ENCODE results near the gene SLC24A3. TPM values are rescaled to one million over a fixed set of nuclear protein-coding genes. Genes with fewer than 3 reads are reported as not detected.

SLC24A3 gene
- total and polyA plus RNA-seq, 2 of the 13 experiments (the other 11 are each of a cell fraction or from before 2014, with no cell fraction given) = not detected

DNA sequence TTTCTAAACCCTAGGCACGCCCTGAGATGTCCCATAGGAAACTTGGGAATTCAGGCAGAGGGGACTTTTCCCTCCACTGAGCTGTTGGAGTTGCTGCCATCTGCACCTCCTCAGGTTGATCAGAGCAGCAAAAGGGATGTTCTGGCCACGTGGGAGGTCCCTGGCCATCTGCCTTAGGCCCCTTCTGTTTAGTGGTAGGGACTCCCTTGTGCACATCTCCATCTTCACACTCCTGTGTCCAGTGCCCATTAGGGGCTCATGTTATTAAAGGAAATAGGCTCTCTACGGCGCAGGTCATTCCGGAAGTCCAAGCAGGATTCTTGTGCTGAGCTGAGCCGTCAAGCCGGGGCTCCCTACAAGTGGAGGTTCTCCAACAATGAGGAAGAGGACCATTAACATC lies 307.8 kb downstream of the SLC24A3 start:
- Histone ChIP-seq H3K79me2 (ENCODE audit: insufficient read depth, low read length) (no peaks in the 10 kb centered on the region), H4K20me1 (ENCODE audit: insufficient read depth, low read length) (no peaks in the 10 kb centered on the region), H3K9me3 (ENCODE audit: low read length) (no peaks in the 10 kb centered on the region), H3K4me3 (replicated peaks in 1 of 3; ENCODE audit: insufficient read depth in 1 of 3, low read depth in 2 of 3, low read length in 3 of 3) (no peak overlapping the region), H3K27me3 (ENCODE audit: control insufficient read depth in 1 of 2, insufficient read depth in 2 of 2, low read length in 2 of 2) (peaks cover 0 to 4% of the 10 kb centered on the region in 2 experiments; a peak in 1 of 5 replicates), H2AFZ (ENCODE audit: low read length) (no peak overlapping the region), H3K4me2 (ENCODE audit: low read depth, low read length) (no peak overlapping the region), H3K36me3 (replicated peaks in 1 of 2; ENCODE audit: control insufficient read depth in 1 of 2, insufficient read depth in 2 of 2, low read length in 2 of 2) (no peaks in the 10 kb centered on the region), H3K4me1 (ENCODE audit: insufficient read depth, low read length) (no peaks in the 10 kb centered on the region), H3K9ac (ENCODE audit: insufficient read depth, low read depth, low read length) (no peak overlapping the region), H3K27ac (ENCODE audit: extremely low read length, insufficient read depth, low read length) (no peak overlapping the region)
- intact Hi-C loops (cut with micrococcal nuclease; ENCODE audit: unreplicated experiment) (loop anchor here (10.0 kb wide), 1 partner anchor 145 kb away; no protein-coding TSS in a partner anchor), in situ Hi-C loops (cut with HindIII; ENCODE audit: extremely low pct_ligation_motif_present, low pct_unique_long_range_greater_than_20kb) (no loop called here)
- DNase-seq (ENCODE audit: low spot score) (no peak), ATAC-seq (no peak), FAIRE-seq (no peak)
- TF ChIP-seq, protein P1, sequence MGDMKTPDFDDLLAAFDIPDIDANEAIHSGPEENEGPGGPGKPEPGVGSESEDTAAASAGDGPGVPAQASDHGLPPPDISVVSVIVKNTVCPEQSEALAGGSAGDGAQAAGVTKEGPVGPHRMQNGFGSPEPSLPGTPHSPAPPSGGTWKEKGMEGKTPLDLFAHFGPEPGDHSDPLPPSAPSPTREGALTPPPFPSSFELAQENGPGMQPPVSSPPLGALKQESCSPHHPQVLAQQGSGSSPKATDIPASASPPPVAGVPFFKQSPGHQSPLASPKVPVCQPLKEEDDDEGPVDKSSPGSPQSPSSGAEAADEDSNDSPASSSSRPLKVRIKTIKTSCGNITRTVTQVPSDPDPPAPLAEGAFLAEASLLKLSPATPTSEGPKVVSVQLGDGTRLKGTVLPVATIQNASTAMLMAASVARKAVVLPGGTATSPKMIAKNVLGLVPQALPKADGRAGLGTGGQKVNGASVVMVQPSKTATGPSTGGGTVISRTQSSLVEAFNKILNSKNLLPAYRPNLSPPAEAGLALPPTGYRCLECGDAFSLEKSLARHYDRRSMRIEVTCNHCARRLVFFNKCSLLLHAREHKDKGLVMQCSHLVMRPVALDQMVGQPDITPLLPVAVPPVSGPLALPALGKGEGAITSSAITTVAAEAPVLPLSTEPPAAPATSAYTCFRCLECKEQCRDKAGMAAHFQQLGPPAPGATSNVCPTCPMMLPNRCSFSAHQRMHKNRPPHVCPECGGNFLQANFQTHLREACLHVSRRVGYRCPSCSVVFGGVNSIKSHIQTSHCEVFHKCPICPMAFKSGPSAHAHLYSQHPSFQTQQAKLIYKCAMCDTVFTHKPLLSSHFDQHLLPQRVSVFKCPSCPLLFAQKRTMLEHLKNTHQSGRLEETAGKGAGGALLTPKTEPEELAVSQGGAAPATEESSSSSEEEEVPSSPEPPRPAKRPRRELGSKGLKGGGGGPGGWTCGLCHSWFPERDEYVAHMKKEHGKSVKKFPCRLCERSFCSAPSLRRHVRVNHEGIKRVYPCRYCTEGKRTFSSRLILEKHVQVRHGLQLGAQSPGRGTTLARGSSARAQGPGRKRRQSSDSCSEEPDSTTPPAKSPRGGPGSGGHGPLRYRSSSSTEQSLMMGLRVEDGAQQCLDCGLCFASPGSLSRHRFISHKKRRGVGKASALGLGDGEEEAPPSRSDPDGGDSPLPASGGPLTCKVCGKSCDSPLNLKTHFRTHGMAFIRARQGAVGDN (CRISPR knock-in tag; IDR thresholded peaks at IDR 0.05) = no peak
- TF ChIP-seq MEIS1 (CRISPR knock-in tag; IDR thresholded peaks at IDR 0.05; ENCODE audit: borderline replicate concordance) (no peak), KLF9 (CRISPR knock-in tag; IDR thresholded peaks at IDR 0.05; ENCODE audit: low read depth) (no peak), GLI4 (CRISPR knock-in tag; IDR thresholded peaks at IDR 0.05; ENCODE audit: borderline replicate concordance) (no peak), MIER3 (CRISPR knock-in tag; IDR thresholded peaks at IDR 0.05; ENCODE audit: borderline replicate concordance) (no peak), ZNF746 (CRISPR knock-in tag; IDR thresholded peaks at IDR 0.05) (no peak), YY1 (IDR thresholded peaks at IDR 0.05; ENCODE audit: insufficient read depth, insufficient replicate concordance, low read depth, low read length) (no peak)
- ChIA-PET POLR2A (no interaction called here), CTCF (ENCODE audit: low intra/inter-chr PET ratio, low total read pairs) (no interaction called here)
- BruUV-seq (replicated peaks) = no TSS peak
- 14% methylated on average over 7 of the region's 7 CpGs for WGBS (ENCODE audit: low lambda C conversion rate)
